Activated CD4-positive, alpha-beta T cell treated with anti-CD3 and anti-CD28 coated beads, Interleukin-2, amount 50 U/mL, for 4 hours (primary cell): ENCODE results near the gene MYO7B.
A peak's percentile ranks its signal among the peaks of the same experiment; 100 is the strongest.

ENCODE experiments used
- DNase-seq, 2 experiments: peaks; one replicate each; pipeline ENCODE4 v3.0.0-alpha.2; 2020

The MYO7B gene

GRCh38 chr2:127639111-127639474 is 103.6 kb downstream of the MYO7B start:
- DNase-seq, result no peak

- DNase-seq, result no peak
These were observed 104.9 kb downstream of the MYO7B start for GRCh38 chr2:127640082-127641072.

- no peak for DNase-seq
These were observed 105.7 kb downstream of the MYO7B start for GRCh38 chr2:127641133-127641532.

GRCh38 chr2:127641846-127642507 is 106.5 kb downstream of the MYO7B start:
- DNase-seq, result peak; percentile 24 to 25

- no peak for DNase-seq
These were observed 107.4 kb downstream of the MYO7B start for GRCh38 chr2:127642706-127643438.

GRCh38 chr2:127643439-127644065 is 108.1 kb downstream of the MYO7B start:
- no peak for DNase-seq

- no peak for DNase-seq
These were observed 108.9 kb downstream of the MYO7B start for GRCh38 chr2:127644066-127645025.

- DNase-seq, result no peak
These were observed 109.5 kb downstream of the MYO7B start for GRCh38 chr2:127645026-127645394.

GRCh38 chr2:127645395-127646291 is 110.2 kb downstream of the MYO7B start, which contains the start of gene GPR17:
TSS of gene GPR17 (plus strand) at chr2:127646153. CDS start at chr2:127650736, 4,583 bp downstream.
- DNase-seq, result no peak

- no peak for DNase-seq
These were observed 111.2 kb downstream of the MYO7B start for GRCh38 chr2:127646487-127647241.

- no peak for DNase-seq
These were observed 112.0 kb downstream of the MYO7B start for GRCh38 chr2:127647242-127648190.

- no peak for DNase-seq
These were observed 112.8 kb downstream of the MYO7B start for GRCh38 chr2:127648321-127648720.

GRCh38 chr2:127649100-127649611 is 113.7 kb downstream of the MYO7B start:
- DNase-seq, result no peak

- DNase-seq, result peak; percentile 85 to 90
These were observed 114.2 kb downstream of the MYO7B start for GRCh38 chr2:127649684-127650040.

GRCh38 chr2:127650041-127650784 is 114.7 kb downstream of the MYO7B start:
- no peak for DNase-seq

GRCh38 chr2:127650785-127651380 is 115.4 kb downstream of the MYO7B start:
- no peak for DNase-seq

- no peak for DNase-seq
These were observed 115.9 kb downstream of the MYO7B start for GRCh38 chr2:127651381-127651809.
